Measurements from ENCODE around the gene CATSPER4. TPM values are rescaled to one million over a fixed set of nuclear protein-coding genes. Genes with fewer than 3 reads are reported as not detected.

The CATSPER4 gene
- total and polyA plus RNA-seq, 7 experiments from 2014 or later, result not detected

DNA sequence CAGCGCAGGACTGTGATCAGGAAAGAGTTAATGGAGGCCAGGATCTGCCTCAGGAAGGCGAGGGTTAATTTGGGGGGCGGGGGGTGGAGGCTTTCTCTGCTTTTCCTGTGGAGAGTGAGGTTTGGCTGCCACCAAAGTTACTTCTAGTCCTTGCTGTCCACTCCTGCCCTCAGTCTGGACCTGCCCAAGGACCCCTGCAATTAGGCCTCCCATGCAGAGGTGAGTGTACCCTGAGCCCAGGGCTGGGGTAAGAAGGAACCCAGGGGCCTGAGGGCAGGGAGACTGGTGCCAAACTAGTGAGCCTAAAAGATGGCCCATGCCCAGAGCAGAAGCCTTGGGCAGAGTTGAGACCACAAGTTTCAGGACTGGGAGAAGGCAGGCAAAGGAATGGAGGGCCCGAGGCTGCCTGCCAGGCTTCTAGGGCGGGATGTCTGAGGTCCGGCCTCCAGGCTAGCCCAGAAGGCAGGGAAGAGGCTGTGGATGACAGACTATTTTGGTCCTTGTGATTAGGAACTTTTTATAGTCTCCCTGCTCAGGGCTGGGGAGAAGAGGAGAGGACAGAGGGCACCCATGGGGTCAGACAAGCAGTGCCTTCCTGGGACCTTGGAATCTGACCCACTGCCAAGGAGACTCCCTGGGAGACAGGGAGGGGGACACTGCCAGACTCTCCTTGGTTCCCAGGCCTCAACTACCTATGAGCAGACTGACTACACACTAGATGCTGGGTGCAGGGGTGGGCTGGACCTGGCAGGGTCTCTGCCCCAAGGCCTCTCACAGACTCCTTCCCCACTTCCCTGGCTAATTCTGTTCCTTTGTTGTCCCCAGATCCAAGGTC lies 31.3 kb upstream of the CATSPER4 start, which contains the start of gene FAM110D:
Gene FAM110D, plus strand, starts transcription at position 172 of the 835 bp plus-strand sequence. CDS start 2,213 bp downstream, outside the sequence.
- no peaks in the 10 kb centered on the region for H3K9me3 ChIP-seq (ENCODE audit: control insufficient read depth in 2 of 3, low read length in 3 of 3)
- CTCF ChIA-PET, result no interaction called here
- no peaks in the 10 kb centered on the region for H3K36me3 ChIP-seq (ENCODE audit: control insufficient read depth in 2 of 3, insufficient read depth in 3 of 3, low read length in 3 of 3)
- intact Hi-C loops (cut with micrococcal nuclease), result no loop called here
- POLR2A ChIA-PET, result no interaction called here
- DNase-seq (no peak), ATAC-seq (no peak)
- H3K27ac ChIP-seq (ENCODE audit: low read depth, low read length), result no peak within 1 kb of the TSS
- Mint-ChIP-seq H3K4me1 (peaks cover 0 to 14% (median 12%) of the 10 kb centered on the region in 7 donors), H3K27me3 (peaks cover 16 to 69% (median 34%) of the 10 kb centered on the region in 5 donors), H3K4me3 (peak within 1 kb of the TSS in 2 of 10 donors; percentile 12 to 43), H3K27ac (peak within 1 kb of the TSS in 1 of 9 donors; percentile 23), H3K9me3 (peaks cover 0 to 3% (median 0%) of the 10 kb centered on the region in 11 donors), H3K36me3 (no peaks in the 10 kb centered on the region)
- H3K4me3 ChIP-seq (ENCODE audit: low read length), result no peak within 1 kb of the TSS
- H3K4me1 ChIP-seq (ENCODE audit: control insufficient read depth in 2 of 2, insufficient read depth in 2 of 2, low read length in 2 of 2), result no peaks in the 10 kb centered on the region
- peaks cover 0 to 11% of the 10 kb centered on the region in 2 donors for H3K27me3 ChIP-seq (ENCODE audit: control insufficient read depth in 2 of 2, insufficient read depth in 2 of 2, low read length in 2 of 2)

DNA sequence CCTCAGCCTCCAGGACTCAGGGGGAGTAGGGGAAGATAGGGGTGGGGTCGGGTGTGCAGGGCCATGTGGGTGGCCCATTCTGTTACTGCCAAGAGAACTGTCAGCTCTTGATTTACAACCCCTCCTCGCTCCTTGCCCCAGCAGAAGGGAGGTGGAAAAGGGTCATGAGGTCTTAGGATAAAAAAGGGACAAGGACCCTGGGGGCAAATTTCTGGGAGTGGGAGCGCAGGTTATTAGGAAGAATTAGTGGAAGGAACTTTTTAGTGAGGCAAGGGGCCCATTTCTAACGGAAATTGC lies 30.7 kb upstream of the CATSPER4 start:
- Mint-ChIP-seq H3K4me3 (peak overlapping the region in 2 of 10 donors; percentile 12 to 43), H3K36me3 (no peaks in the 10 kb centered on the region), H3K4me1 (peaks cover 0 to 16% (median 12%) of the 10 kb centered on the region in 7 donors), H3K27ac (peak overlapping the region in 1 of 9 donors; percentile 23), H3K9me3 (peaks cover 0 to 3% (median 0%) of the 10 kb centered on the region in 11 donors), H3K27me3 (peaks cover 16 to 70% (median 34%) of the 10 kb centered on the region in 5 donors)
- DNase-seq (no peak), ATAC-seq (no peak)
- ChIA-PET POLR2A (no interaction called here), CTCF (no interaction called here)
- peaks cover 0 to 11% of the 10 kb centered on the region in 2 donors for H3K27me3 ChIP-seq (ENCODE audit: control insufficient read depth in 2 of 2, insufficient read depth in 2 of 2, low read length in 2 of 2)
- H3K27ac ChIP-seq (ENCODE audit: low read depth, low read length), result no peak overlapping the region
- no peaks in the 10 kb centered on the region for H3K4me1 ChIP-seq (ENCODE audit: control insufficient read depth in 2 of 2, insufficient read depth in 2 of 2, low read length in 2 of 2)
- intact Hi-C loops (cut with micrococcal nuclease), result no loop called here
- no peak overlapping the region for H3K4me3 ChIP-seq (ENCODE audit: low read length)
- no peaks in the 10 kb centered on the region for H3K36me3 ChIP-seq (ENCODE audit: control insufficient read depth in 2 of 3, insufficient read depth in 3 of 3, low read length in 3 of 3)
- H3K9me3 ChIP-seq (ENCODE audit: control insufficient read depth in 2 of 3, low read length in 3 of 3), result no peaks in the 10 kb centered on the region

DNA sequence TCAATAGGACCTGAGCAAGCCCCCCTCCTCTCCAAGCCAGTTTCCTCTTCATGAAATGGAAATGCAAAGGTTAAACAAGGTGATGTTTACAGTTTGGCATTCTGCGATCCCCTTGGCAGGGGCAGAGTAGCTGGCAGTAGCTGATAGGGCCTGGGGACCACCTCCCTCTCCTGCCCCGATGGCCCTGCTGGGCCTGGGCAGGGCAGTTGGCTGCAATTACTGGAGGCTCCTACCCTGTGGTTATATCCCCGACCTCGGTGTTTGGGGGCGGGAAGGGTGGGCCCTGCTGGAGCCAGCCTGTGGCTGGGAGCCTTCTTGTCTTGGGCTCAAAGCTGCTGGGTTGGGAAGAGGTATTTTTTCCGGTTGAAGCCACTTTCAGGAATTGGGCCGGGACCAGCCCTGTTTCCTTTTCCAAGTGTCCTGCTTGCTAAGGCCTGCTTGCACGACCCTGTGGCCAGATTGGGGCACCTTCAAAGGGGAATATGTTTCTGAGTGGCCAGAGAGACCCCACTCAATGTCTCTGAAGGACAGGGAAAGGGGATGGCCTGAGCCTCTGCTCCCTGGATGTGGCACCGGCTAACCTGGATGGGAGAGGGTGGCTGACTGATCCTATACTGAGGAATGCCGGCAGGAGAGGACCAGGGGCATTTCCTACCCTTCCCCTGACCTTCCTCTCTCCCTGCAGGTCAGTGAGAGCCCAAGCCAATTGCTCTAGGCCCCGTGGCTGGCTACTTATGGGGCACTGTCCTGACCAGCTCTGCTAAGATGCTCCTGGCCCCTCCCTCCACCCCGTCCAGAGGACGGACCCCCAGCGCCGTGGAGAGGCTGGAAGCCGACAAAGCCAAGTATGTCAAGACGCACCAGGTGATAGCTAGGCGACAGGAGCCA lies 29.6 kb upstream of the CATSPER4 start:
- Mint-ChIP-seq H3K27ac (no peak overlapping the region), H3K4me3 (peak overlapping the region in 4 of 10 donors; percentile 30 to 66 (median 44)), H3K27me3 (peaks cover 16 to 68% (median 30%) of the 10 kb centered on the region in 5 donors), H3K9me3 (peaks cover 0 to 3% (median 0%) of the 10 kb centered on the region in 11 donors), H3K4me1 (peaks cover 0 to 27% (median 12%) of the 10 kb centered on the region in 7 donors), H3K36me3 (no peaks in the 10 kb centered on the region)
- CTCF ChIA-PET, result interaction anchor here (0.5 kb wide), 1 partner anchor 30 kb away, joined by 3 read pairs; no protein-coding TSS in a partner anchor
- H3K36me3 ChIP-seq (ENCODE audit: control insufficient read depth in 2 of 3, insufficient read depth in 3 of 3, low read length in 3 of 3), result no peaks in the 10 kb centered on the region
- H3K27me3 ChIP-seq (ENCODE audit: control insufficient read depth in 2 of 2, insufficient read depth in 2 of 2, low read length in 2 of 2), result peaks cover 0 to 11% of the 10 kb centered on the region in 2 donors
- DNase-seq, result no peak
- no peaks in the 10 kb centered on the region for H3K4me1 ChIP-seq (ENCODE audit: control insufficient read depth in 2 of 2, insufficient read depth in 2 of 2, low read length in 2 of 2)
- intact Hi-C loops (cut with micrococcal nuclease), result no loop called here
- no peak for ATAC-seq
- H3K4me3 ChIP-seq (ENCODE audit: low read length), result no peak overlapping the region
- no peaks in the 10 kb centered on the region for H3K9me3 ChIP-seq (ENCODE audit: control insufficient read depth in 2 of 3, low read length in 3 of 3)
- POLR2A ChIA-PET, result interaction anchor here (1.1 kb wide), 1 partner anchor 10 kb away, joined by 3 read pairs; no protein-coding TSS in a partner anchor
- H3K27ac ChIP-seq (ENCODE audit: low read depth, low read length), result no peak overlapping the region

DNA sequence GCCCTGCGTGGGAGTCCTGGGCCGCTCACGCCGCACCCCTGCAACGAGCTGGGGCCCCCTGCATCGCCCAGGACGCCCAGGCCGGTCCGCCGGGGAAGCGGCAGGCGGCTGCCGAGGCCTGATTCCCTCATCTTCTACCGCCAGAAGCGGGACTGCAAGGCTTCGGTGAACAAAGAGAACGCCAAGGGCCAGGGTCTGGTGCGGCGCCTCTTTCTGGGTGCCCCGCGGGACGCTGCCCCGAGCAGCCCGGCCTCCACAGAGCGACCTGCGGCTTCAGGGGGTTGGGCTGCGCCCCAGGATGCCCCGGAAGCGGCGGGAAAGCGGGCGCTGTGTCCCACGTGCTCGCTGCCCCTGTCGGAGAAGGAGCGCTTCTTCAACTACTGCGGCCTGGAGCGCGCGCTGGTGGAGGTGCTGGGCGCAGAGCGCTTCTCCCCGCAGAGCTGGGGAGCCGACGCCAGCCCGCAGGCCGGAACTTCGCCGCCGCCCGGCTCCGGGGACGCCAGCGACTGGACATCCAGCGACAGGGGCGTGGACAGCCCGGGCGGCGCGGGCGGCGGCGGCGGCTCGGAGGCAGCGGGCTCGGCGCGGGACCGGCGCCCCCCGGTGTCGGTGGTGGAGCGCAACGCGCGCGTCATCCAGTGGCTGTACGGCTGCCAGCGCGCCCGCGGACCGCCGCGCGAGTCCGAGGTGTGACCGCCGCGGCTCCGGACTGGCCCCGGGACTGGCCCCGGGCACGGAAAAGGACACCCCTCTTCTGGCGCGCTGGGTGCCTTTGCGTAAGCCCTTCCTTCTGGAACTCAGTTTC lies 28.8 kb upstream of the CATSPER4 start:
- ChIA-PET POLR2A (interaction anchor here (1.1 to 1.4 kb wide), 2 partner anchors 10 to 34 kb away, joined by 3 read pairs; no protein-coding TSS in a partner anchor), CTCF (no interaction called here)
- ATAC-seq (peak; percentile 66), DNase-seq (peak in 7 of 9 donors; percentile 28 to 59 (median 38))
- Histone ChIP-seq H3K36me3 (ENCODE audit: control insufficient read depth in 2 of 3, insufficient read depth in 3 of 3, low read length in 3 of 3) (no peaks in the 10 kb centered on the region), H3K4me3 (ENCODE audit: low read length) (peak overlapping the region; percentile 30), H3K27ac (ENCODE audit: low read depth, low read length) (no peak overlapping the region), H3K27me3 (ENCODE audit: control insufficient read depth in 2 of 2, insufficient read depth in 2 of 2, low read length in 2 of 2) (peaks cover 0 to 11% of the 10 kb centered on the region in 2 donors), H3K9me3 (ENCODE audit: control insufficient read depth in 2 of 3, low read length in 3 of 3) (no peaks in the 10 kb centered on the region), H3K4me1 (ENCODE audit: control insufficient read depth in 2 of 2, insufficient read depth in 2 of 2, low read length in 2 of 2) (no peaks in the 10 kb centered on the region)
- H3K9me3 Mint-ChIP-seq, result peaks cover 0 to 3% (median 0%) of the 10 kb centered on the region in 11 donors
- no peak overlapping the region for H3K27ac Mint-ChIP-seq
- H3K4me1 Mint-ChIP-seq, result peaks cover 0 to 32% (median 11%) of the 10 kb centered on the region in 7 donors
- H3K4me3 Mint-ChIP-seq, result peak overlapping the region in 9 of 10 donors; percentile 45 to 80 (median 66)
- peaks cover 16 to 61% (median 28%) of the 10 kb centered on the region in 5 donors for H3K27me3 Mint-ChIP-seq
- intact Hi-C loops (cut with micrococcal nuclease), result loop anchor here in 1 of 2 donors (1.0 kb wide), 1 partner anchor 126 kb away; no protein-coding TSS in a partner anchor
- H3K36me3 Mint-ChIP-seq, result no peaks in the 10 kb centered on the region

DNA sequence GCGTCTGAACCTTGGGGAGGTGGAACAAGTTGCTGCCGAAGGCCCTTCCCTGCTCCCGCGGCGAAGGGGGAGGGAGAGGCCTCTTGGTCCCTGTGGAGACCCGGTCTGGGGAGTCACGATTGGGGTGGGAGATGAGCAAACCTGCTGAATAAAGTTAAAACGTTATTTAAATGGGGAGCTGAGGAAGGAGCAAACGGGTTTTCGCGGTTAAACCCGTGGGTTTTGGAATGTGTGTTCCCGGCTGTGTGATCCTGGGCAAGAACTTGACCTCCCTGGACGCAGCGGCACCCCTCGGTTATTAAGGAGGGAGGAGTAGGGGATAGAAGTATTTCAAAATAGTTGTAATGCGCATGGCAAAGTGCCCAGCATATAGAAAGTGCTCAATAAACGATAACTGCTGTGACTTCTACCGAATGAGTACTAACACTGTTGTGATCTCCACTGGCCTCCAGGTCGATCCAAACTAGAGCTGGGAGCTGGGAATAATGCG lies 28.1 kb upstream of the CATSPER4 start:
- Mint-ChIP-seq H3K36me3 (no peaks in the 10 kb centered on the region), H3K27me3 (peaks cover 16 to 60% (median 25%) of the 10 kb centered on the region in 5 donors), H3K9me3 (peaks cover 0 to 3% (median 0%) of the 10 kb centered on the region in 11 donors), H3K27ac (peak overlapping the region in 1 of 9 donors; percentile 32), H3K4me3 (peak overlapping the region; percentile 45 to 80 (median 65)), H3K4me1 (peaks cover 0 to 33% (median 9%) of the 10 kb centered on the region in 7 donors)
- ATAC-seq (no peak), DNase-seq (no peak)
- intact Hi-C loops (cut with micrococcal nuclease), result loop anchor here in 1 of 2 donors (1.0 kb wide), 1 partner anchor 127 kb away; no protein-coding TSS in a partner anchor
- Histone ChIP-seq H3K4me1 (ENCODE audit: control insufficient read depth in 2 of 2, insufficient read depth in 2 of 2, low read length in 2 of 2) (no peaks in the 10 kb centered on the region), H3K27me3 (ENCODE audit: control insufficient read depth in 2 of 2, insufficient read depth in 2 of 2, low read length in 2 of 2) (peaks cover 0 to 11% of the 10 kb centered on the region in 2 donors), H3K4me3 (ENCODE audit: low read length) (no peak overlapping the region), H3K27ac (ENCODE audit: low read depth, low read length) (no peak overlapping the region), H3K36me3 (ENCODE audit: control insufficient read depth in 2 of 3, insufficient read depth in 3 of 3, low read length in 3 of 3) (no peaks in the 10 kb centered on the region), H3K9me3 (ENCODE audit: control insufficient read depth in 2 of 3, low read length in 3 of 3) (no peaks in the 10 kb centered on the region)
- POLR2A ChIA-PET, result interaction anchor here (1.4 kb wide), 1 partner anchor 35 kb away, joined by 3 read pairs; no protein-coding TSS in a partner anchor
- CTCF ChIA-PET, result interaction anchor here (0.6 to 1.3 kb wide), 4 partner anchors 17 to 71 kb away, joined by 3 to 4 read pairs (median 3); no protein-coding TSS in a partner anchor

All from naive thymus-derived CD4-positive, alpha-beta T cell (primary cell).